Spleen (tissue), 11 donors: Measurements from ENCODE around the gene ANKDD1A. TPM values are rescaled to one million over a fixed set of nuclear protein-coding genes. Genes with fewer than 3 reads are reported as not detected.

Experiments used
- DNase-seq: peaks from one replicate; pipeline ENCODE4 v3.0.0-alpha.2; 2020
- H3K27ac ChIP-seq, 8 donors: fragments of 200-600 bp; sonication (generic) in 7 of 8; 1 replicate in 4 of 8; 2 replicates in 4 of 8; pipeline versions ENCODE4 v1.5.0 to v1.8.0; 2016 to 2021; ENCODE audit warnings: inconsistent platforms in 4 of 8, mild to moderate bottlenecking in 4 of 8, moderate library complexity in 1 of 8
- H3K27me3 ChIP-seq, 7 donors: fragments of 200-600 bp; sonication (generic) in 6 of 7; replicated peaks in 1 of 7; 1 replicate in 4 of 7; 2 replicates in 3 of 7; pipeline versions ENCODE4 v1.5.0 to v1.8.0; 2016 to 2021; ENCODE audit warnings: inconsistent platforms in 3 of 7, mild to moderate bottlenecking in 1 of 7
- H3K36me3 ChIP-seq, 6 donors: fragments of 200-600 bp; sonication (generic) in 5 of 6; 1 replicate in 4 of 6; 2 replicates in 2 of 6; pipeline versions ENCODE4 v1.5.0 to v1.8.0; 2016 to 2021; ENCODE audit warnings: inconsistent platforms in 2 of 6
- H3K4me1 ChIP-seq, 6 donors: fragments of 200-600 bp; sonication (generic) in 5 of 6; 1 replicate in 3 of 6; 2 replicates in 3 of 6; pipeline versions ENCODE4 v1.5.0 to v1.8.0; 2016 to 2021; ENCODE audit warnings: inconsistent platforms in 3 of 6
- H3K4me3 ChIP-seq, 8 donors: fragments of 200-600 bp; sonication (generic) in 7 of 8; 1 replicate in 4 of 8; 2 replicates in 4 of 8; pipeline versions ENCODE4 v1.5.0 to v1.8.0; 2016 to 2021; ENCODE audit warnings: inconsistent platforms in 4 of 8, mild to moderate bottlenecking in 4 of 8, moderate library complexity in 2 of 8
- H3K9me3 ChIP-seq, 8 donors: fragments of 200-600 bp; sonication (generic) in 7 of 8; 1 replicate in 4 of 8; 2 replicates in 4 of 8; pipeline versions ENCODE4 v1.5.0 to v1.8.0; 2016 to 2021; ENCODE audit warnings: inconsistent platforms in 4 of 8
- CTCF ChIP-seq, 11 experiments: fragments of 200-600 bp in 7 of 11; fragments of 450-650 bp in 4 of 11; sonication (generic) in 4 of 11; IDR thresholded peaks in 8 of 11; conservative IDR thresholded peaks in 3 of 11; 1 replicate in 7 of 11; 2 replicates in 4 of 11; pipeline versions ENCODE4 v1.4.0 to v1.8.0; 2016 to 2021; ENCODE audit warnings: antibody characterized with exemption in 11 of 11, inconsistent platforms in 4 of 11, mild to moderate bottlenecking in 1 of 11
- POLR2A ChIP-seq, 3 donors: fragments of 450-650 bp; IDR thresholded peaks; one replicate each; pipeline ENCODE4 v1.5.1; 2017; ENCODE audit warnings: antibody characterized with exemption in 3 of 3, mild to moderate bottlenecking in 1 of 3
- POLR2AphosphoS5 ChIP-seq, 3 donors: sonication (generic); formaldehyde crosslinking; IDR thresholded peaks; one replicate each; pipeline ENCODE4 v1.5.1; 2017; ENCODE audit warnings: antibody characterized with exemption in 3 of 3
- WGBS, 5 donors: extraction: QIAGEN DNeasy Blood & Tissue Kit in 3 of 5; methylation state at CpG; one replicate each; pipeline versions ENCODE4 v1.1.5 to v1.1.7; 2013 to 2018; 5-methylcytosine and 5-hydroxymethylcytosine counted together
- intact Hi-C: fragments of 100-400 bp; cut with DNase I; formaldehyde crosslinking; loops from one replicate; pipeline ENCODE4 v1.15.0; 2023; ENCODE audit warnings: low total_unique reads
- polyA plus RNA-seq, 3 donors: library from polyadenylated mRNA; stranded (reverse); fragments of 200-250 nt; gene quantifications; one replicate each; pipeline ENCODE4 v1.2.1, GENCODE V29; 2013
- total RNA-seq, 7 donors: library from RNA; depleted of rRNA in 3 of 7; stranded (reverse); fragments of >200 nt in 3 of 7; fragmentation: NEBNext Ultra II Directional in 4 of 7; extraction: Animal tissue kit (Norgen Biotek cat#: 25700) in 4 of 7; gene quantifications; one replicate each; pipeline versions ENCODE4 v1.1.0 to v1.2.1, GENCODE V29; 2016 to 2021
- donor health status: healthy with polysubstance abuse.
- donor health status: DM: no; HTN: no; CAD: no; lungs with moderate emphysema.
- donor health status: DM: no; HTN: no; CAD: no.
- donor health status: Bipolar disorder and iron deficiency.
- donor health status: healthy.
- donor health status: DM: no; HTN: no; CAD: no.
- donor health status: DM: yes; HTN: yes; CAD: no.

The ANKDD1A gene
- total and polyA plus RNA-seq, 10 donors = 5.7 to 71.1 (median 41.7) TPM

- Histone ChIP-seq H3K9me3 (no peaks in the 10 kb centered on the region), H3K4me3 (peak overlapping the region in 1 of 8 donors; percentile 29), H3K27ac (peak overlapping the region; percentile 46 to 99 (median 82)), H3K36me3 (no peaks in the 10 kb centered on the region), H3K27me3 (no peaks in the 10 kb centered on the region), H3K4me1 (peaks cover 29 to 79% (median 56%) of the 10 kb centered on the region in 6 donors)
- 7 to 33% (median 21%) methylated on average over 5 to 10 of the region's 10 CpGs for WGBS, 5 donors
- TF ChIP-seq POLR2A (IDR thresholded peaks at IDR 0.05) (no peak), POLR2AphosphoS5 (IDR thresholded peaks at IDR 0.05) (peak; percentile 74 to 89 (median 80))
- peak; percentile 90 for DNase-seq
- intact Hi-C loops = no loop called here
Measured at GRCh38 chr15:64883997-64884511, 27.6 kb upstream of the ANKDD1A start.

DNA sequence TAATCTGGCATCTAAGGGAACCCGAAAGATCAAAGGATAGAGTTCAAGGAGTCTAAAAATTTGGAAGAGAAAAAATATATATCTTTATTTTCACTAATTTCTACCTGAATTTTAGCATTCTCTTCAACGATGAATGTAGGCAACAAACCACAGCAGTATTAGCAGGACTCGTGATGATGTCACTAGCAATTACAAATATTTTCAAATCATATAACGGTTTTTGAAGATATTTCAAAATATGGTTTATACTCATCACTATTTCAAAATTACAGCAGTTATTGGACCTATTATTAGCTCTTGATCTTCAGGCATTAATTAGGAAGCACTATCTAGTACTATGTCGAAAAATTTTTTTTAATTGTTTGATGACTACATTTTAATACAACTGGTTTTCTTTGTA lies 27.0 kb upstream of the ANKDD1A start:
- H3K9me3 ChIP-seq = no peaks in the 10 kb centered on the region
- TF ChIP-seq POLR2AphosphoS5 (IDR thresholded peaks at IDR 0.05) = no peak
- TF ChIP-seq CTCF (IDR thresholded peaks at IDR 0.05 in 8 of 11, conservative IDR thresholded peaks at IDR 0.05 in 3 of 11) = no peak
- TF ChIP-seq POLR2A (IDR thresholded peaks at IDR 0.05) = no peak
- H3K27me3 ChIP-seq = no peaks in the 10 kb centered on the region
- WGBS, 5 donors = 74 to 92% (median 82%) methylated on average over 5 of the region's 5 CpGs
- H3K4me1 ChIP-seq = peaks cover 28 to 75% (median 53%) of the 10 kb centered on the region in 6 donors
- no peak for DNase-seq
- intact Hi-C loops = no loop called here
- no peak overlapping the region for H3K4me3 ChIP-seq
- H3K36me3 ChIP-seq = no peaks in the 10 kb centered on the region
- H3K27ac ChIP-seq = peak overlapping the region in 7 of 8 donors; percentile 73 to 99 (median 83)

DNA sequence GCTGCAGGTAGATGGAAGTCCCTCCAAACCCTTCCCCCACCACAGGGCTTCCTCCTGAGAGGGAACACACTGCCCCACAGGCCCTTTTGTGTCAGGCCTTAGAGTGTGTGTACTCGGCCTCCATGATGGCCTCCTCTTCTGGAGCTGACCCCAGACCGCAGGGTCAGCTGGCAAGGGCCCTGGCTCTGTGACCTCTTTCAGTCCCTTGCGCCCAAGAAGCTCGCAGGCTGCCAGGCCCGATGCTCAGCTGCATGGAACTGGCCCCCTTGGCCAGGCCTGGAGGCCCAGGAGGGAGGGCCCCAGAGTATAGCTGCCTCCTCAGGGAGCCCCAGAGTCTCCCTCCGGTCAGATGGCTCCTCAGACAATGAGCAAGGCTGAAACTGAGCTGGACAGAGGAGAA lies 23.4 kb upstream of the ANKDD1A start:
- peaks cover 35 to 71% (median 54%) of the 10 kb centered on the region in 6 donors for H3K4me1 ChIP-seq
- WGBS, 5 donors = 56 to 100% (median 91%) methylated on average over 1 to 6 of the region's 6 CpGs
- intact Hi-C loops = no loop called here
- H3K4me3 ChIP-seq = no peak overlapping the region
- DNase-seq = no peak
- TF ChIP-seq POLR2AphosphoS5 (IDR thresholded peaks at IDR 0.05) (peak in 1 of 3 donors; percentile 42), CTCF (IDR thresholded peaks at IDR 0.05 in 8 of 11, conservative IDR thresholded peaks at IDR 0.05 in 3 of 11) (no peak)
- no peaks in the 10 kb centered on the region for H3K27me3 ChIP-seq
- no peaks in the 10 kb centered on the region for H3K36me3 ChIP-seq
- H3K9me3 ChIP-seq = no peaks in the 10 kb centered on the region
- peak overlapping the region in 2 of 8 donors; percentile 30 to 99 for H3K27ac ChIP-seq

GRCh38 chr15:64891561-64891960 lies 20.1 kb upstream of the ANKDD1A start:
- Histone ChIP-seq H3K36me3 (no peaks in the 10 kb centered on the region), H3K4me3 (peak overlapping the region in 1 of 8 donors; percentile 27), H3K27me3 (no peaks in the 10 kb centered on the region), H3K27ac (peak overlapping the region; percentile 69 to 99 (median 96)), H3K4me1 (peaks cover 44 to 73% (median 61%) of the 10 kb centered on the region in 6 donors), H3K9me3 (no peaks in the 10 kb centered on the region)
- TF ChIP-seq CTCF (IDR thresholded peaks at IDR 0.05 in 8 of 11, conservative IDR thresholded peaks at IDR 0.05 in 3 of 11) = no peak
- TF ChIP-seq POLR2A (IDR thresholded peaks at IDR 0.05) = no peak
- intact Hi-C loops = no loop called here
- DNase-seq = no peak
